COR-L47 (cell line): ENCODE data around the gene SYNGR4.
A peak's percentile ranks its signal among the peaks of the same experiment; 100 is the strongest.

Source experiments
- DNase-seq: peaks from one replicate; lab custom pipeline; 2025; lab: John Stamatoyannopoulos, UW

The SYNGR4 gene

GRCh38 chr19:48396824-48397176 is 32.6 kb downstream of the SYNGR4 start:
- DNase-seq, result peak; percentile 23

- DNase-seq, result no peak
Observed at GRCh38 chr19:48397263-48398101, 33.3 kb downstream of the SYNGR4 start.

DNA sequence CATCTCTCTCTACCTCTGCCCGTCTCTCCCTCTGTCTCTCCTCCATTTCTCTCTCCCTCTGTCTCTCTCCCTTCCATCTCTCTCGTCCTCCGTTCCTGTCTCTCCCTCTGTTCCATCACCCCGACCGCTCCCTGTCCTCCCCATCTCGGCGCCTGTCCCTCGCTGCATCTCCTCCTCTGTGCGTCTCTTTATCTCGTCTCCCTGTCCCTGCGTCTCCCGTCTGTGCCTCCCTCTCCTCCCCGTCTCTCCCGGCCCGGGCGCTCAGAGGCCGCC is 33.9 kb downstream of the SYNGR4 start:
- no peak for DNase-seq

- DNase-seq, result peak; percentile 78
Observed at GRCh38 chr19:48398375-48399235, 34.4 kb downstream of the SYNGR4 start.

DNA sequence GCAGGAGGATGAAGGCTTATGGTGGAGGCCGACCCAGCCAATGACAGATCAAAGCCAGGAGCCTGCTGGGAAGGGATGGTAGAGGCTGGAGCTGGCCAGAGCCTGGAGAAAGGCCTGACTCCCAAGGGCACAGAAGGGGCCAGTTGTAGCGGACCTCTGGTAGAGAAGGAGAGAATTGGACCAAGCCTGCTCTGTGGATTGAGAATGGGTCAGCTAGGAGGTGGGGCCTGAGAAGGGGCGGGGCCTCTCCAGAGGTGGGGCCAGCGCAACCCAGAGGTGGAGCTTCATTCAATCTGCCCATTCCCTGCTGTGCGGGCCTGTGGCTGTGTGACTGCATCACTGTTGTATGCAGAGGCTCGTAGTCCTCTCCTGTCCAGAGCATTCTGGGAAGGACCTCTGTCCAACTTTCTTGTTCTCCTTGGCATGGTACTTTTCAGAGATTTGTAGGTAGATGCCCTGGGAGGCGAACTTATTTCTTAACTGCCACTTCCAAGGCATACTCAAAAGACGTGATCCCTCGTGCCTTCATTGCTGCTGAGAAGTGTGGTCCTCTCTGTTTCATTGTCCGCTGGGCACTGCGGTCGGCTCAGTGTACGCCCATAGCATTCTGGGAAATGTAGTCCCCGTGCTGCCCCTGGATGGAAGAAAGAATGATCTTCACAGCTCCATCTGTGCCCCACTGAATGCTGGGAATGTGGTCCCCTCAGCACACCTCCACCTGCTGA is 36.0 kb downstream of the SYNGR4 start:
- DNase-seq, result peak; percentile 30

DNA sequence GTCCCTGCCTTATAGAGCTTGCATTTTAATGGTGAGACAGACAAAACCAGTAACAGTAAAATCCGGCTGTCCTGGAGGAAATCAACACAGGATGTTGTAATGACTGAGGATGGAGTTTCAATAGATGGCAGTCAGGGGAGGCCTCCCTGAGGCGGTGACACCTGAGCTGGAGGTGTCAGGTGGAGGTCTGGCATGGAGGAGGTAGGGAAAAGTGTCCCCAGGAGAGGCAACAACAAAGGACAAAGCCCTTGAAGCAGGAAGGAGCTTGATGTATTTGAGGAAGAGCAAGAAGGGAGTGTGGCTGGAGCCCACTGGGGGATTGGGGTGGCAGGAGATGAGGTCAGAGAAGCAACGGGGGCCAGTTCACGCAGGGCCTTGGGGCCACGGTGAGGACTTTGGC is 37.1 kb downstream of the SYNGR4 start:
- DNase-seq, result no peak

DNA sequence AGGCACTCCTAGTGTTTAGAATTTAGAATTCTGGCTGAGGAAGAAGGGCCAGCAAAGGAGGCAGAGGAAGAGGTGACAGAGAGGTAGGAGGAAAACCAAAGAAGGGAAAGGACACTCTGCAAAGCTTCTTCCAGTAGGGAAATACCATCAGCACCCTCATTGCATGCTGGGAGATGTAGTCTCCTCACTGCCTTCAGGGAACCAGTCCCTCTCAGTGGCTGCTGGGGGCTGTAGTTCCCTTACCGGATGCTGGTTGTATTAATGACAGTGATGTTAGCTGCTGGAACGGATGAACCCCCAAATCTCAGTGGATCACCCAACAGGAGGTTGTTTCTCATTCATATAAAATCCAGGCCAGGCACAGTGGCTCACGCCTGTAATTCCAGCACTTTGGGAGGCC is 39.4 kb downstream of the SYNGR4 start:
- peak; percentile 31 for DNase-seq

DNA sequence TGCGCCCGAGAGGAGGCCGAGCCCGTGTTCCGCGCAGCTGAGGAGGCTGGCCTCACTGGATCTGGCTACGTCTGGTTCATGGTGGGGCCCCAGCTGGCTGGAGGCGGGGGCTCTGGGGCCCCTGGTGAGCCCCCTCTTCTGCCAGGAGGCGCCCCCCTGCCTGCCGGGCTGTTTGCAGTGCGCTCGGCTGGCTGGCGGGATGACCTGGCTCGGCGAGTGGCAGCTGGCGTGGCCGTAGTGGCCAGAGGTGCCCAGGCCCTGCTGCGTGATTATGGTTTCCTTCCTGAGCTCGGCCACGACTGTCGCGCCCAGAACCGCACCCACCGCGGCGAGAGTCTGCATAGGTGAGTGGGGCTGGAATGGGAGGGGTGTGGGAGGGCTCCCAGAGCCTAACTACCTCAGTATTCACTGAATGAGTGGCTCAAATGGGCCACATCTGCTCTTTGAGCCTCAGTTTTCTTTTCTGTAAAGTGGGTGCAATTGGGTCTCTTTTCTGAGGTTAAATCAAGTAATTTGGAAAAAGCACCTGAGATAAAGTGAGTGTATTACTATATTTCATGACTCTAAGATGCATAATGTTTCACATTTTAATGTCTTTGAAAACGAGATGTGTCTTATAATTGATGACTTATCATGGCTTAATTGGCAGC is 41.0 kb downstream of the SYNGR4 start:
- no peak for DNase-seq

DNA sequence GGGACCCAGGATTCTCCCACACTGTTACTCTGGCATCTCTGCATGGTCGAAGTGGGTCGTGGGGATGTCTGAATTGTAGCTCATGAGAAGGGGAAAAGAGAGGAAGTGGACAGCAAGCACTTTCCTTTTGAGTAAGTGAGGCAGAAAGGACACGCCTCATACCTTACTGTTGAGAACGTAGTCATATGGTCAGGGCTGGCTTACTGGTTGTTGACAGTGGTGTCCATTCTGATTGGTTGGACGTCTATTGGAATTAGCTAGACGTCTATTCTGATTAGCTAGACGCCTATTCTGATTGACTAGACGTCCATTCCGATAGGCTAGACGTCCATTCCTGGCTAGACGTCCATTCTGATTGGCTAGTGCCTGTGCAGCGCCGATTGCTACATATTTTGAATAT is 41.7 kb downstream of the SYNGR4 start:
- DNase-seq, result no peak

- DNase-seq, result no peak
Observed at GRCh38 chr19:48413879-48414587, 49.9 kb downstream of the SYNGR4 start.

DNA sequence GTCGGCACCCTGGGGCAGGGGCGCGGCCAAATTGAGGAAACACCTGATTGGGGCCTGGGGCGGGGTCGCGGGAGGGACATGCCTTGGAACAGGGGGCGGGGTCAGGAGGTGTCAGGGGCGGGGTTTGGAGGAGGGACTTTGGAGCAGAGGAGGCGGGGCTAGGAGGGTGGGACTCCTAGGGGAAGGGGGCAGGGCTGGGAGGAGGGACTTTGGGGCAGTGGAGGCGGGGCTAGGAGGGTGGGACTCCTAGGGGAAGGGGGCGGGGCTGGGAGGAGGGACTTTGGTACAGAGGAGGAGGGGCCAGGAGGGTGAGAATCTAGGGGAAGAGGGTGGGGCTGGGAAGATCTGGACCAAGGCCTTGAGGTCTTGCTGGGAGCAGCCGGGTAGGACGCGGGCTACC is 51.2 kb downstream of the SYNGR4 start:
- no peak for DNase-seq

- no peak for DNase-seq
Observed at GRCh38 chr19:48415806-48416221, 51.6 kb downstream of the SYNGR4 start.

- DNase-seq, result no peak
Observed at GRCh38 chr19:48417421-48417820, 53.3 kb downstream of the SYNGR4 start.

DNA sequence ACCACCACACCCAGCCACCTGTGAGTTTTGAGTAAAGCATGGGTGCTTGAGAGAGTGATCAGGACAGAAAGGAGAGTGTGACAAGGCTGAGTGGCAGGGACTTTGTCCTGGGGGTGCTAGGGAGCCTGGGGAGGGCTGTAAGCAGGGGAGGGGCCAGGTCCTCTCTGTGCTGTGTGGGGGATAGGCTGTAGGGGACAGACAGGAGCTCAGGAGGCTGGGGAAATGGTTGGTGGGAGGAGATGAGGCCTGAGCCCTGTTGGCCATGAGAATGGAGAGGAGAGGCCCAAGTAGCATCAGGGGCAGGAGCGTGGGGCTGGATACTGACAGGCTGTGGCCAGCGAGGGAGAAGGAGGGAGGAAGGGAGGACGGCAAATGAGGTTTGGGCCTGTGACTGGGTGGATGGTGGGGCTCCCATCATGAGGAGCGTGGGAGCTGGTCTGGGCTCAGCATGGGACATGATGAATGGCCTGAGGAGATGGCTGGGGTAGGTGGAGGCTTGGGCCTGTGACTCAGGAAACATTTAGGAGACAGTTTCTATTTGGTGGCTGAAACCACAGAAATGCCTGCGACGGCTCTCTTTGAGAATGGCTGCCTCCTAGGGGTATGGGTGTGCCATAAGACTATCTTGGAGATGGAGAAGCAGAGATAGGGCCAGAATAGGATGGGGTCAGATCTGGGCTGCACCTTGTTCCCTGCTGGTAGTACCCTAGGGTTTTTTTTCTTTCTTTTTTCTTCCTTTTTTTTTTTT is 54.3 kb downstream of the SYNGR4 start:
- DNase-seq, result no peak

DNA sequence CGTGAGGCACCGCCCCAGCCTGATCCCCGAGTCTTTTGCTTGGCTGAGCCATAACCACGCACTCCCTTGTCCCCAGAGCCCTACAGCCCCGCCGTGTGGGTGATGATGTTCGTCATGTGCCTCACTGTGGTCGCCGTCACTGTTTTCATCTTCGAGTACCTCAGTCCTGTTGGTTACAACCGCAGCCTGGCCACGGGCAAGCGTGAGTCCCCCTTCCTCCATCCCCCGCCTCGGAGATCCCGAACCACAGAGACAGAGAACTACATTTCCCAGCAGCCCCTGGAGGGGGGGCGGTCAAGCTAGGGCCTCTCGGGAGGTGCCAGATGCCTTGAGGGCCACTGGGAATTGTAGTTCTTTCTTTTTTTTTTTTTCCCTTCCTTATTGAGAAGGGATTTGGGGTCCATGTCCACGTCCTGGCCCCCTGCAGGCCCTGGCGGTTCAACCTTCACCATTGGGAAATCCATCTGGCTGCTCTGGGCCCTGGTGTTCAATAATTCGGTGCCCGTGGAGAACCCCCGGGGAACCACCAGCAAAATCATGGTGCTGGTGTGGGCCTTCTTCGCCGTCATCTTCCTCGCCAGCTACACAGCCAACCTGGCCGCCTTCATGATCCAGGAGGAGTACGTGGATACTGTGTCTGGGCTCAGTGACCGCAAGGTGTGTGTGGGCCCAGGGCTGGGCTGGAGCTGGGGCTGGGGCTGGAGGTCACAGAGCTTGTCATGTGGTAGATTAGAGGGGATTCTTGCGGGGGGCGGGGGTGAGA is 55.2 kb downstream of the SYNGR4 start:
- DNase-seq, result no peak

- no peak for DNase-seq
Observed at GRCh38 chr19:48421548-48421947, 57.4 kb downstream of the SYNGR4 start.

DNA sequence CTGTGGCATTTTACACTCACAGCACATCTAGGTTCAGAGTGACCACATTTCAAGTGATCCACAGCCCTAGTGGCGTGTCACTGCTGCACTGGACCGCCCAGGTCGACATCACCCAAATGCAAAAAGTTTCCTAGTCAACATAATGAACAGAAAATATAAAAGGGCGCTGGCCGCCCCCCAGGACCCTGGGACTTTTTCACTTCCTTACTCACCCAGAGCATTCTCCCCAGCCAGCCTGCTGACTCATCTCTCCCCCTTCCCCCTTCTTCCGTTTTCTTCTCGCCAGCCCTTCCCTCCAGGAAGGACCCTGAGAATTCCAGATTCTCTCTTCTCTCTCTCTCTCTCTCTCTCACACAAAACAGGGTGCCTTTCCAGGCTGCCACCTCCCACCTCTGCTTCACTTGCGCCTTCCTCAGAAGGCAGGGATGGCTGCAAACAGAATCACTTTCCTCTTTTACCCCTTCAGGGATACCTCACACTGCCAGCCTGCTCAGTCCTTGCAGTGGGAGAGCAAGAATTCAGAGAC is 60.6 kb downstream of the SYNGR4 start:
- DNase-seq, result no peak
